ENCODE data around the gene CYRIA. TPM values are rescaled to one million over a fixed set of nuclear protein-coding genes. Genes with fewer than 3 reads are reported as not detected.

CYRIA gene
- total and polyA plus RNA-seq, 10 of the 15 experiments (the other 5 are each of a cell fraction or from before 2014, with no cell fraction given), result 3.0 to 13.1 (median 8.5) TPM

DNA sequence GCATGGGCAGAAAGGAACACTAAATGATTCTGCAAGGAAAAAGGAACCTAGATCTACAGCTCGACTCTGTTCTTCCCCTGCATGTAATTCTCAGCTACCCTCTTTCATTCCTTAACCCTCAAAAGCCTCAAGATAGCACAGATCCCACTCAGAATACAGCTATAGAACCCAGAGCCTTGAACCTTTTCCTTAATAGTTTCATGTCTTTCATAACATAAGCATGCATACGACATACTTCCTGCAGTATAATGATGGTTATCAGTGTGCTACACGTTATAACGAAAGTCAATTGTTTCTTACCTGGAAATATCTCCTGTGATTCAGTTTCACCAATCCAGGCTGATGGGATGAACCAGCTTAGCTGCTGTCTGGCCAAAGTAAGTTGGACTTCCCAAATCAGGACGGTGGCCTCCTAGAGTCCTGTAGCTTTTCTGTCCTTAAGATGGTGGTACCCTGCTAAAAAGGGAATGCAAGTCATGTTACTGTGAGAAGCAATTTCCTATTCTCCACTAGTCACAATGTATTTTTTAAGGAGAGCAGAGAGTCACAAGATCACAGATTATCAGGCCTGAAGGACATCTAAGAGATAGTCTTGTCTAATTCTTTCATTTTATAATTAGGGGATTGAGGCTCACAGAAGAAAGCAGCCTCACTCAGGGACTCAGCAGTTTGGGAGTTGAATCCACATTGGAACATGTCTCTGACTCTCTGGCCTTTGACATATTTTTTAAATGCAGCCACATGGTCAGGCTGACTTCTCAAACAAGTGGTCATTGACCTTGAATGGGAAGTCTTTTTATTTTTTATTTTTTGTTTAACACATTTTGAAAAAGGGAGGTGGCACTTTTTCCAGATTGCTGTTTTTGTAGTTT, 41.8 kb downstream of the CYRIA start:
- ChIA-PET SMC1A (ENCODE audit: uncharacterized antibody, unreplicated experiment) (interaction anchor here (0.6 to 11.2 kb wide), 9 partner anchors 9 to 132 kb away, joined by 3 to 302 read pairs (median 9); partner anchors contain the start of gene CYRIA), CTCF (interaction anchor here (1.0 to 10.3 kb wide), 5 partner anchors 9 to 133 kb away, joined by 3 to 83 read pairs (median 7); no protein-coding TSS in a partner anchor), POLR2A (interaction anchor here (0.5 to 2.8 kb wide), 6 partner anchors 17 to 44 kb away, joined by 3 to 13 read pairs (median 3); partner anchors contain the start of gene CYRIA), RAD21 (ENCODE audit: unreplicated experiment) (interaction anchor here (0.9 to 11.2 kb wide), 5 partner anchors 10 to 133 kb away, joined by 3 to 185 read pairs (median 6); no protein-coding TSS in a partner anchor)
- in situ Hi-C loops (cut with MboI), result no loop called here
- WGBS (ENCODE audit: insufficient coverage, insufficient replicate concordance, low lambda C conversion rate, missing lambda C conversion rate), result 69% methylated on average over 5 of the region's 5 CpGs
- no TSS peak for BruUV-seq (replicated peaks)
- Histone ChIP-seq H2AFZ (ENCODE audit: control insufficient read depth, low read depth, low read length) (no peak overlapping the region), H3K36me3 (ENCODE audit: control insufficient read depth in 2 of 2, insufficient read depth in 2 of 2, low read length in 1 of 2) (no peaks in the 10 kb centered on the region), H3K4me2 (ENCODE audit: control insufficient read depth, insufficient read depth) (no peak overlapping the region), H3K27ac (ENCODE audit: control insufficient read depth, insufficient read depth) (no peak overlapping the region), H3K27me3 (replicated peaks in 1 of 2; ENCODE audit: control insufficient read depth in 2 of 2, insufficient read depth in 2 of 2, low read length in 1 of 2) (peaks cover 0 to 13% of the 10 kb centered on the region in 2 experiments; a peak in 3 of 4 replicates), H3K79me2 (ENCODE audit: control insufficient read depth, insufficient read depth, low read length) (no peaks in the 10 kb centered on the region), H3K9me3 (replicated peaks; ENCODE audit: control insufficient read depth, insufficient read depth, low read length) (no peaks in the 10 kb centered on the region), H4K20me1 (ENCODE audit: control insufficient read depth, insufficient read depth) (no peaks in the 10 kb centered on the region), H3K9ac (ENCODE audit: control insufficient read depth, insufficient read depth, low read length) (no peak overlapping the region), H3K4me3 (no peak overlapping the region), H3K4me1 (ENCODE audit: control insufficient read depth, insufficient read depth, low read length) (peaks cover 16% of the 10 kb centered on the region)
- TF ChIP-seq, protein P1, sequence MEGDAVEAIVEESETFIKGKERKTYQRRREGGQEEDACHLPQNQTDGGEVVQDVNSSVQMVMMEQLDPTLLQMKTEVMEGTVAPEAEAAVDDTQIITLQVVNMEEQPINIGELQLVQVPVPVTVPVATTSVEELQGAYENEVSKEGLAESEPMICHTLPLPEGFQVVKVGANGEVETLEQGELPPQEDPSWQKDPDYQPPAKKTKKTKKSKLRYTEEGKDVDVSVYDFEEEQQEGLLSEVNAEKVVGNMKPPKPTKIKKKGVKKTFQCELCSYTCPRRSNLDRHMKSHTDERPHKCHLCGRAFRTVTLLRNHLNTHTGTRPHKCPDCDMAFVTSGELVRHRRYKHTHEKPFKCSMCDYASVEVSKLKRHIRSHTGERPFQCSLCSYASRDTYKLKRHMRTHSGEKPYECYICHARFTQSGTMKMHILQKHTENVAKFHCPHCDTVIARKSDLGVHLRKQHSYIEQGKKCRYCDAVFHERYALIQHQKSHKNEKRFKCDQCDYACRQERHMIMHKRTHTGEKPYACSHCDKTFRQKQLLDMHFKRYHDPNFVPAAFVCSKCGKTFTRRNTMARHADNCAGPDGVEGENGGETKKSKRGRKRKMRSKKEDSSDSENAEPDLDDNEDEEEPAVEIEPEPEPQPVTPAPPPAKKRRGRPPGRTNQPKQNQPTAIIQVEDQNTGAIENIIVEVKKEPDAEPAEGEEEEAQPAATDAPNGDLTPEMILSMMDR (IDR thresholded peaks at IDR 0.05 in 2 of 3, conservative IDR thresholded peaks at IDR 0.05 in 1 of 3; ENCODE audit: control insufficient read depth in 2 of 3, extremely low read depth in 1 of 3, insufficient read depth in 1 of 3, low read depth in 3 of 3, low read length in 3 of 3), result no peak
- TF ChIP-seq CREM (IDR thresholded peaks at IDR 0.05; ENCODE audit: low read depth), result no peak
- no peak for TF ChIP-seq RFX5 (IDR thresholded peaks at IDR 0.05; ENCODE audit: low read depth, low read length)
- no peak for TF ChIP-seq ESRRA (IDR thresholded peaks at IDR 0.05; ENCODE audit: low read length)
- no peak for TF ChIP-seq RAD21 (IDR thresholded peaks at IDR 0.05; ENCODE audit: insufficient read depth, low read depth, low read length)
- TF ChIP-seq ZSCAN29 (IDR thresholded peaks at IDR 0.05), result no peak
- TF ChIP-seq STAT3 (IDR thresholded peaks at IDR 0.05; ENCODE audit: low read depth, low read length), result no peak
- no peak for TF ChIP-seq SIX5 (IDR thresholded peaks at IDR 0.05; ENCODE audit: low read depth, low read length, severe bottlenecking)
- no peak for TF ChIP-seq MYB (IDR thresholded peaks at IDR 0.05; ENCODE audit: borderline replicate concordance, low read depth, low read length)
- TF ChIP-seq NFXL1 (IDR thresholded peaks at IDR 0.05; ENCODE audit: borderline replicate concordance), result no peak
- TF ChIP-seq SMC3 (IDR thresholded peaks at IDR 0.05; ENCODE audit: borderline replicate concordance, low read length), result no peak
- TF ChIP-seq POLR2AphosphoS5 (IDR thresholded peaks at IDR 0.05; ENCODE audit: low read length), result no peak
- no peak for TF ChIP-seq FOXM1 (IDR thresholded peaks at IDR 0.05; ENCODE audit: low read depth, low read length)
- no peak for TF ChIP-seq LARP7 (IDR thresholded peaks at IDR 0.05)
- no peak for TF ChIP-seq NR2C1 (IDR thresholded peaks at IDR 0.05)
- TF ChIP-seq KDM1A (IDR thresholded peaks at IDR 0.05; ENCODE audit: borderline replicate concordance), result no peak
- no peak for TF ChIP-seq TARDBP (IDR thresholded peaks at IDR 0.05; ENCODE audit: borderline replicate concordance)
- no peak for TF ChIP-seq ZNF24 (IDR thresholded peaks at IDR 0.05)
- no peak for DNase-seq (ENCODE audit: low read depth, low spot score)
- FAIRE-seq, result no peak
- no peak for ATAC-seq
- intact Hi-C loops (cut with micrococcal nuclease; ENCODE audit: unreplicated experiment), result no loop called here
